ENCODE results near the gene ZBTB21. TPM values are rescaled to one million over a fixed set of nuclear protein-coding genes. Genes with fewer than 3 reads are reported as not detected.
A peak's percentile ranks its signal among the peaks of the same experiment; 100 is the strongest.

ZBTB21 gene
- total and polyA plus RNA-seq, 2 of the 8 experiments (the other 6 are each of a cell fraction or from before 2014, with no cell fraction given): 3.9 to 17.8 TPM

DNA sequence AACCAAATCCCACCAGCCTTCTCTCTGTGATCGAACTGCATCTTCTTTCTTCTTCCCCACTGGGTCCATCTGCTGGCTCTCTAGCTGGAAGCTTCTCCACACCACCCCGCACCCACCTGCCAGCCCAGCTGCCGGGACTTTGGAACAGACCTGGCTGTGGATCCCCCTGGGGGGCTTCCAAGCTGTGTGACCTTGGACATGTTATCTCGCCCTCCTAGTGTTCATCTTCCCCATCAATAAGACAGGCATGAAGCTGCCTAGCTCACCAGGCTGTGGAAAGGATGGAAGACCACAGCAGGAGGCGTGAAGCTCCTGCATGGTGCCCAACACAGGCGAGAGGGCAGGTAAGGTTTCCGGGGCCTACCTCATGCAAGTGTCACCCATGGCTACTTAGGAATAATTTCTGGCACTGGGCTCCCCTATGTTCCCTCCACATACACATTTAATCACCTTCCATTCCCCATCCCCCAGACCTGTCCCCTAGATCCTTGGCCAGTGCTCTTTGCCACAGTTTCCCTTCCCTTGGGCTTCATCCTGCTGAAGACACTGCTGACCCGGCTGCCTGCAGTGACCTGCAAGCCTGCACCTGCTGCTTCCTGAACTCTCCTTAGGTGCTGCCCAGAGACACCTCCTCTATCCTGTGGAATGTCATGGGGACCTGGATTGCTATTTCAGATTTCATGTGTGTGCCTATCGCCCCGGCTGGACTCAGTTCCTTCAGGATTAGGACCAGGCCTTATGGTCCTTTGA is 43.1 kb downstream of the ZBTB21 start:
- Histone ChIP-seq H2BK120ac (replicated peaks; ENCODE audit: low read depth, low read length) (no peak overlapping the region), H3K4ac (replicated peaks; ENCODE audit: insufficient read length, low read depth, low read length) (no peak overlapping the region), H3K18ac (ENCODE audit: extremely low read depth, low read length) (no peak overlapping the region), H2BK15ac (ENCODE audit: low read length) (no peak overlapping the region), H3K4me1 (replicated peaks in 1 of 4; ENCODE audit: control insufficient read depth in 3 of 4, insufficient read depth in 4 of 4, low read length in 3 of 4) (peaks cover 0 to 5% (median 0%) of the 10 kb centered on the region in 4 experiments; a peak in 3 of 7 replicates), H3K79me1 (ENCODE audit: low read depth, low read length) (no peaks in the 10 kb centered on the region), H4K5ac (ENCODE audit: insufficient read length, low read depth, low read length) (no peak overlapping the region), H2BK5ac (ENCODE audit: low read depth, low read length) (no peak overlapping the region), H3K14ac (ENCODE audit: insufficient read length) (no peak overlapping the region), H3K4me3 (ENCODE audit: extremely low read depth in 1 of 4, insufficient read depth in 2 of 4, low read depth in 3 of 4, low read length in 4 of 4) (no peak overlapping the region), H4K91ac (replicated peaks; ENCODE audit: insufficient read length, low read length) (no peak overlapping the region), H2AK5ac (ENCODE audit: low read depth, low read length) (no peak overlapping the region), H3K27ac (ENCODE audit: low read depth, low read length) (no peak overlapping the region), H3K23ac (ENCODE audit: insufficient read length) (no peak overlapping the region), H4K8ac (ENCODE audit: extremely low read depth, insufficient read depth, low read length) (peak overlapping the region; percentile 43; the same call in 1 of the 2 replicates), H3K56ac (replicated peaks; ENCODE audit: insufficient read length, low read depth, low read length) (no peak overlapping the region), H3K9ac (replicated peaks in 1 of 4; ENCODE audit: extremely low read depth in 1 of 4, low read depth in 3 of 4, low read length in 3 of 4) (no peak overlapping the region), H3K79me2 (ENCODE audit: control insufficient read depth in 1 of 2, insufficient read depth in 2 of 2, low read length in 2 of 2) (no peaks in the 10 kb centered on the region), H3K23me2 (ENCODE audit: low read depth, low read length) (no peaks in the 10 kb centered on the region), H3K9me3 (ENCODE audit: insufficient read depth in 2 of 2, low read depth in 1 of 2, low read length in 1 of 2) (no peaks in the 10 kb centered on the region), H2BK20ac (ENCODE audit: low read length) (no peak overlapping the region), H2AFZ (ENCODE audit: low read length) (no peak overlapping the region), H2BK12ac (ENCODE audit: low read depth, low read length) (no peak overlapping the region), H3K27me3 (replicated peaks in 1 of 4; ENCODE audit: control insufficient read depth in 3 of 4, extremely low read depth in 1 of 4, insufficient read depth in 3 of 4, low read length in 3 of 4) (no peaks in the 10 kb centered on the region), H4K20me1 (replicated peaks in 1 of 2; ENCODE audit: control insufficient read depth in 1 of 2, insufficient read depth in 2 of 2, low read length in 2 of 2) (no peaks in the 10 kb centered on the region), H3K4me2 (ENCODE audit: insufficient read depth in 1 of 2, low read depth in 2 of 2, low read length in 2 of 2) (no peak overlapping the region), H3K36me3 (ENCODE audit: control insufficient read depth in 2 of 4, insufficient read depth in 4 of 4, low read length in 3 of 4) (no peaks in the 10 kb centered on the region)
- no peak for FAIRE-seq
- 86% methylated on average over 10 of the region's 10 CpGs; no CpG with 5 or more reads in 1 of the 2 experiments for WGBS, 2 experiments (ENCODE audit: extremely low coverage in 1 of 2, insufficient coverage in 1 of 2, insufficient read length in 1 of 2, insufficient replicate concordance in 2 of 2, low coverage in 1 of 2, low lambda C conversion rate in 2 of 2, missing lambda C conversion rate in 1 of 2)
- POLR2A ChIA-PET (ENCODE audit: partially characterized antibody): no interaction called here
- CTCF ChIA-PET (ENCODE audit: partially characterized antibody): interaction anchor here (0.6 to 1.0 kb wide), 4 partner anchors 14 to 141 kb away, joined by 3 read pairs; no protein-coding TSS in a partner anchor
- DNase-seq (ENCODE audit: low read depth in 1 of 2, low spot score in 2 of 2): peak in 1 of 2 experiments; percentile 37
- TF ChIP-seq CHD1 (IDR thresholded peaks at IDR 0.05; ENCODE audit: low read depth, low read length) (no peak), SIRT6 (IDR thresholded peaks at IDR 0.05; ENCODE audit: low read length) (no peak), HDAC2 (IDR thresholded peaks at IDR 0.05; ENCODE audit: borderline replicate concordance in 1 of 2, low read depth in 2 of 2, low read length in 2 of 2) (no peak), SP4 (IDR thresholded peaks at IDR 0.05; ENCODE audit: low read length) (no peak), CEBPB (IDR thresholded peaks at IDR 0.05; ENCODE audit: low read depth, low read length) (no peak), FOSL1 (IDR thresholded peaks at IDR 0.05; ENCODE audit: insufficient read depth, low read depth, low read length) (no peak), SP2 (IDR thresholded peaks at IDR 0.05; ENCODE audit: low read length) (no peak), NRF1 (IDR thresholded peaks at IDR 0.05; ENCODE audit: low read depth, low read length) (no peak), SUZ12 (IDR thresholded peaks at IDR 0.05; ENCODE audit: low read length) (no peak), SIN3A (conservative IDR thresholded peaks at IDR 0.05 in 1 of 2, IDR thresholded peaks at IDR 0.05 in 1 of 2; ENCODE audit: low read depth in 1 of 2, low read length in 2 of 2) (no peak), POU5F1 (IDR thresholded peaks at IDR 0.05; ENCODE audit: low read depth, low read length) (no peak), RNF2 (IDR thresholded peaks at IDR 0.05; ENCODE audit: borderline replicate concordance, low read depth, low read length, missing control alignments, poor library complexity, severe bottlenecking) (no peak)
